Common myeloid progenitor, CD34-positive (primary cell): Measurements from ENCODE around the gene TMBIM6.

ENCODE experiments used
- CTCF ChIA-PET: fragments of 350-600 bp; sonication (Branson Sonifier 250); formaldehyde crosslinking; loops from one replicate; lab custom pipeline; 2021; ENCODE audit warnings: antibody characterized with exemption; lab: Charles Lee
- POLR2A ChIA-PET: fragments of 350-600 bp; sonication (Branson Sonifier 250); formaldehyde crosslinking; loops from one replicate; lab custom pipeline; 2021; ENCODE audit warnings: antibody characterized with exemption; lab: Charles Lee
- DNase-seq, 3 donors: peaks; one replicate each; pipeline versions ENCODE4 v3.0.0 to v3.0.0-alpha.2; 2013
- H3K27ac ChIP-seq, 2 experiments: 1 replicate in 1 of 2; 2 replicates in 1 of 2; pipeline ENCODE4 v1.7.0; 2013; ENCODE audit warnings: inconsistent platforms in 2 of 2, low read length in 2 of 2, mild to moderate bottlenecking in 2 of 2, low read depth in 1 of 2, moderate library complexity in 1 of 2; ENCODE audit not compliant: severe bottlenecking in 2 of 2, insufficient read depth in 1 of 2, poor library complexity in 1 of 2
- H3K27me3 ChIP-seq, 5 experiments: replicated peaks in 2 of 5; 1 replicate in 3 of 5; 2 replicates in 2 of 5; pipeline versions ENCODE4 v1.6.1 to v1.7.0; 2013; ENCODE audit warnings: low read length in 4 of 5, mild to moderate bottlenecking in 2 of 5, moderate library complexity in 2 of 5, inconsistent platforms in 1 of 5; ENCODE audit not compliant: insufficient read depth in 5 of 5, control insufficient read depth in 4 of 5
- H3K36me3 ChIP-seq, 4 experiments: 1 replicate in 2 of 4; 2 replicates in 2 of 4; pipeline versions ENCODE4 v1.6.1 to v1.7.0; 2013; ENCODE audit warnings: low read length in 3 of 4, control low read depth in 1 of 4, mild to moderate bottlenecking in 1 of 4; ENCODE audit not compliant: control insufficient read depth in 4 of 4, insufficient read depth in 4 of 4
- H3K4me1 ChIP-seq, 4 experiments: 1 replicate in 3 of 4; 2 replicates in 1 of 4; pipeline versions ENCODE4 v1.6.1 to v1.7.1; 2013; ENCODE audit warnings: low read length in 3 of 4, mild to moderate bottlenecking in 3 of 4, control low read depth in 1 of 4, inconsistent platforms in 1 of 4, moderate library complexity in 1 of 4; ENCODE audit not compliant: control insufficient read depth in 4 of 4, insufficient read depth in 4 of 4; ENCODE audit errors: control extremely low read depth in 1 of 4
- H3K4me3 ChIP-seq, 7 experiments: 1 replicate in 4 of 7; 2 replicates in 3 of 7; pipeline versions ENCODE4 v1.5.1 to v1.7.0; 2013; ENCODE audit warnings: mild to moderate bottlenecking in 7 of 7, low read length in 6 of 7, moderate library complexity in 6 of 7, inconsistent platforms in 2 of 7, low read depth in 2 of 7, control low read depth in 1 of 7; ENCODE audit not compliant: insufficient read depth in 4 of 7, control insufficient read depth in 1 of 7; ENCODE audit errors: extremely low read depth in 1 of 7
- H3K9me3 ChIP-seq, 5 experiments: 1 replicate in 4 of 5; 2 replicates in 1 of 5; pipeline versions ENCODE4 v1.6.1 to v1.7.1; 2013; ENCODE audit warnings: low read length in 4 of 5, mild to moderate bottlenecking in 2 of 5, inconsistent platforms in 1 of 5, low read depth in 1 of 5, moderate library complexity in 1 of 5; ENCODE audit not compliant: control insufficient read depth in 4 of 5, insufficient read depth in 2 of 5; ENCODE audit errors: control extremely low read depth in 1 of 5
- WGBS: methylation state at CpG from one replicate; pipeline ENCODE4 v1.1.5; 2013; ENCODE audit not compliant: insufficient coverage; 5-methylcytosine and 5-hydroxymethylcytosine counted together

Gene TMBIM6

GRCh38 chr12:49791700-49792099 is 50.3 kb downstream of the TMBIM6 start:
- ChIA-PET POLR2A (no interaction called here), CTCF (interaction anchor here (0.9 to 1.0 kb wide), 2 partner anchors 10 to 47 kb away, joined by 3 to 5 read pairs; no protein-coding TSS in a partner anchor)
- DNase-seq: no peak
- peaks cover 0 to 4% (median 0%) of the 10 kb centered on the region in 5 experiments for H3K9me3 ChIP-seq
- peaks cover 0 to 12% (median 6%) of the 10 kb centered on the region in 4 experiments for H3K4me1 ChIP-seq
- 97% methylated on average over 23 of the region's 23 CpGs for WGBS
- no peak overlapping the region for H3K27ac ChIP-seq
- H3K4me3 ChIP-seq: no peak overlapping the region
- peaks cover 2 to 20% (median 13%) of the 10 kb centered on the region in 4 experiments for H3K36me3 ChIP-seq
- H3K27me3 ChIP-seq: no peaks in the 10 kb centered on the region

GRCh38 chr12:49792181-49792970 is 51.0 kb downstream of the TMBIM6 start:
- Histone ChIP-seq H3K27me3 (no peaks in the 10 kb centered on the region), H3K36me3 (peaks cover 2 to 27% (median 17%) of the 10 kb centered on the region in 4 experiments), H3K4me3 (no peak overlapping the region), H3K4me1 (peaks cover 0 to 12% (median 6%) of the 10 kb centered on the region in 4 experiments), H3K27ac (no peak overlapping the region), H3K9me3 (peaks cover 0 to 4% (median 0%) of the 10 kb centered on the region in 5 experiments)
- DNase-seq: no peak
- POLR2A ChIA-PET: no interaction called here
- 93% methylated on average over 9 of the region's 20 CpGs for WGBS
- CTCF ChIA-PET: interaction anchor here (1.0 kb wide), 1 partner anchor 46 kb away, joined by 5 read pairs; no protein-coding TSS in a partner anchor

- Histone ChIP-seq H3K36me3 (peaks cover 0 to 34% (median 24%) of the 10 kb centered on the region in 4 experiments), H3K9me3 (no peaks in the 10 kb centered on the region), H3K27ac (no peak overlapping the region), H3K4me1 (peaks cover 0 to 12% (median 6%) of the 10 kb centered on the region in 4 experiments), H3K27me3 (no peaks in the 10 kb centered on the region), H3K4me3 (no peak overlapping the region)
- WGBS: 100% methylated on average over 1 of the region's 11 CpGs
- ChIA-PET CTCF (interaction anchor here (1.4 kb wide), 1 partner anchor 16 kb away, joined by 3 read pairs; no protein-coding TSS in a partner anchor), POLR2A (no interaction called here)
- no peak for DNase-seq
Measured at GRCh38 chr12:49792976-49793580, 51.7 kb downstream of the TMBIM6 start.

- H3K4me1 ChIP-seq: peaks cover 0 to 12% (median 6%) of the 10 kb centered on the region in 4 experiments
- CTCF ChIA-PET: interaction anchor here (1.4 kb wide), 1 partner anchor 15 kb away, joined by 3 read pairs; no protein-coding TSS in a partner anchor
- DNase-seq: no peak
- WGBS: 96% methylated on average over 5 of the region's 9 CpGs
- H3K36me3 ChIP-seq: peaks cover 0 to 39% (median 27%) of the 10 kb centered on the region in 4 experiments
- H3K4me3 ChIP-seq: no peak overlapping the region
- H3K27ac ChIP-seq: no peak overlapping the region
- no peaks in the 10 kb centered on the region for H3K9me3 ChIP-seq
- POLR2A ChIA-PET: no interaction called here
- no peaks in the 10 kb centered on the region for H3K27me3 ChIP-seq
Measured at GRCh38 chr12:49793620-49794019, 52.3 kb downstream of the TMBIM6 start.

GRCh38 chr12:49794021-49794420 is 52.7 kb downstream of the TMBIM6 start:
- Histone ChIP-seq H3K4me3 (no peak overlapping the region), H3K4me1 (peaks cover 0 to 12% (median 6%) of the 10 kb centered on the region in 4 experiments), H3K36me3 (peaks cover 0 to 43% (median 29%) of the 10 kb centered on the region in 4 experiments), H3K27me3 (no peaks in the 10 kb centered on the region), H3K27ac (no peak overlapping the region), H3K9me3 (no peaks in the 10 kb centered on the region)
- CTCF ChIA-PET: interaction anchor here (1.1 to 1.4 kb wide), 2 partner anchors 15 to 17 kb away, joined by 3 read pairs; no protein-coding TSS in a partner anchor
- 88% methylated on average over 4 of the region's 5 CpGs for WGBS
- DNase-seq: no peak
- POLR2A ChIA-PET: no interaction called here

GRCh38 chr12:49794811-49795653 is 53.7 kb downstream of the TMBIM6 start:
- Histone ChIP-seq H3K9me3 (no peaks in the 10 kb centered on the region), H3K27ac (no peak overlapping the region), H3K27me3 (no peaks in the 10 kb centered on the region), H3K36me3 (peaks cover 0 to 44% (median 28%) of the 10 kb centered on the region in 4 experiments), H3K4me1 (peaks cover 0 to 12% (median 6%) of the 10 kb centered on the region in 4 experiments), H3K4me3 (no peak overlapping the region)
- 92% methylated on average over 26 of the region's 32 CpGs for WGBS
- ChIA-PET CTCF (interaction anchor here (0.6 to 1.4 kb wide), 5 partner anchors 14 to 149 kb away, joined by 3 to 7 read pairs (median 4); no protein-coding TSS in a partner anchor), POLR2A (interaction anchor here (0.6 kb wide), 1 partner anchor 30 kb away, joined by 3 read pairs; no protein-coding TSS in a partner anchor)
- no peak for DNase-seq
